Thymus (tissue), 11 donors: Measurements from ENCODE around the gene EDN1. TPM values are rescaled to one million over a fixed set of nuclear protein-coding genes. Genes with fewer than 3 reads are reported as not detected.

Source experiments
- DNase-seq, 9 donors: peaks; one replicate each; pipeline ENCODE4 v3.0.0-alpha.2; 2013; ENCODE audit warnings: low spot score in 9 of 9, low read depth in 6 of 9, missing footprints in 1 of 9
- H3K27ac ChIP-seq, 2 donors: one replicate each; pipeline ENCODE4 v1.5.1; 2013; ENCODE audit warnings: control low read depth in 1 of 2, low read depth in 1 of 2, low read length in 1 of 2, mild to moderate bottlenecking in 1 of 2, moderate library complexity in 1 of 2
- H3K27me3 ChIP-seq, 2 donors: one replicate each; pipeline ENCODE4 v1.5.1; 2013; ENCODE audit warnings: low read length in 1 of 2; ENCODE audit not compliant: control insufficient read depth in 2 of 2, insufficient read depth in 1 of 2
- H3K36me3 ChIP-seq, 2 donors: one replicate each; pipeline ENCODE4 v1.5.1; 2013; ENCODE audit warnings: low read length in 1 of 2, mild to moderate bottlenecking in 1 of 2, moderate library complexity in 1 of 2; ENCODE audit not compliant: control insufficient read depth in 2 of 2, insufficient read depth in 2 of 2
- H3K4me1 ChIP-seq, 2 donors: one replicate each; pipeline ENCODE4 v1.5.1; 2013; ENCODE audit warnings: low read length in 2 of 2; ENCODE audit not compliant: control insufficient read depth in 2 of 2, insufficient read depth in 2 of 2
- H3K4me3 ChIP-seq, 2 donors: one replicate each; pipeline ENCODE4 v1.5.1; 2013; ENCODE audit warnings: low read length in 2 of 2, control low read depth in 1 of 2, mild to moderate bottlenecking in 1 of 2
- H3K9me3 ChIP-seq, 2 donors: one replicate each; pipeline ENCODE4 v1.5.1; 2013; ENCODE audit warnings: low read length in 1 of 2, mild to moderate bottlenecking in 1 of 2; ENCODE audit not compliant: control insufficient read depth in 2 of 2, insufficient read depth in 1 of 2
- WGBS: extraction: QIAGEN DNeasy Blood & Tissue Kit; methylation state at CpG from one replicate; pipeline ENCODE4 v1.1.7; 2013; 5-methylcytosine and 5-hydroxymethylcytosine counted together
- polyA plus RNA-seq: library from polyadenylated mRNA; stranded (reverse); fragments of 200-250 nt; gene quantifications from one replicate; pipeline ENCODE4 v1.2.3, GENCODE V29; 2013
- total RNA-seq: library from RNA; stranded (reverse); fragments of 120-200 nt; gene quantifications from one replicate; pipeline ENCODE4 v1.2.4, GENCODE V29; 2013
- donor health status: healthy.

The EDN1 gene
- total and polyA plus RNA-seq, 2 donors: 1.0 to 14.3 TPM

DNA sequence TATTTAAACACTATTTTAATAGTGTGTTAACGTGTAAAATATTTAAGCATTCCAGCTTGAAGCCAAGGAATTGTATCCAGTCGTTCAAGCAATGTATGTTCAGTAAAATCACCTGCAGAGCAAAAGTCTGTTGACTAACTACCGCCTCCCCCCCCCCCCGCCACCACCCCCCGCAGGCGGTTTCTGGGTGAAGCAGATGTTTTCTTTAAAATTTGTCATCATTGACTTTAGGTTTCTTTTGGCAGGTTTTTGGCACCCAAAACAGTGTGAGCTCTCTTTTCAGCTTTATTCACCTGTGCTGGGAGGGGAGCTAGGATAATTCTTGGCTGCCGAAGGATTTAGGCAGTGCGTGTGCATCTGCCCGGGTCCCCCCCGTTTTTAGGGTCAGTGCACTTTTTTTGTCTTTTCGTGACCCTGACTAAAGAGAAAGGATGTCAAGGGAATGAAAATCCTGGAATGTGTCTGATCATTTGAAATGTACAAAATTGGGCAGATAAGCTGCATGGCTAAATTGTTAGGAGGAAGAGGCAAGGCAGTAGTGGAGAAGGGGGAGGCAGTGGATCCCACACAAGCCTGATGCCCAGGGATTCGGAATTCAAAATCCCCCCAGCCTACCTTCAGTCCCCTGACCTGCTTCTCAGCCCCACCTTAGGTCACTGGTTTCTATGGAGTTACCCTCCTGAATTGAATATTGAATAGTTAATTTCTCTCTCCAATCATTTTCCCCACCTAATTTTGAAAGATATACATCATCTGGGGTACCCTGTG lies 1.1 kb downstream of the EDN1 start:
- Histone ChIP-seq H3K4me1 (peaks cover 0 to 17% of the 10 kb centered on the region in 2 donors), H3K27me3 (peaks cover 26 to 58% of the 10 kb centered on the region in 2 donors), H3K4me3 (no peak overlapping the region), H3K36me3 (no peaks in the 10 kb centered on the region), H3K27ac (no peak overlapping the region), H3K9me3 (no peaks in the 10 kb centered on the region)
- WGBS: 53% methylated on average over 12 of the region's 12 CpGs
- no peak for DNase-seq

GRCh38 chr6:12291839-12292604 lies 1.9 kb downstream of the EDN1 start:
- Histone ChIP-seq H3K4me3 (no peak overlapping the region), H3K27ac (no peak overlapping the region), H3K27me3 (peaks cover 26 to 58% of the 10 kb centered on the region in 2 donors), H3K36me3 (no peaks in the 10 kb centered on the region), H3K9me3 (no peaks in the 10 kb centered on the region), H3K4me1 (peaks cover 0 to 17% of the 10 kb centered on the region in 2 donors)
- DNase-seq: no peak
- WGBS: 57% methylated on average over 15 of the region's 15 CpGs

- peaks cover 26 to 52% of the 10 kb centered on the region in 2 donors for H3K27me3 ChIP-seq
- no peak overlapping the region for H3K27ac ChIP-seq
- H3K9me3 ChIP-seq: no peaks in the 10 kb centered on the region
- H3K36me3 ChIP-seq: no peaks in the 10 kb centered on the region
- DNase-seq: no peak
- H3K4me1 ChIP-seq: peaks cover 0 to 17% of the 10 kb centered on the region in 2 donors
- no peak overlapping the region for H3K4me3 ChIP-seq
- 20% methylated on average over 4 of the region's 4 CpGs for WGBS
Measured at GRCh38 chr6:12293235-12293930, 3.2 kb downstream of the EDN1 start.

GRCh38 chr6:12293931-12294807 lies 4.0 kb downstream of the EDN1 start:
- Histone ChIP-seq H3K9me3 (no peaks in the 10 kb centered on the region), H3K4me3 (no peak overlapping the region), H3K27me3 (peaks cover 25 to 45% of the 10 kb centered on the region in 2 donors), H3K27ac (no peak overlapping the region), H3K4me1 (peaks cover 0 to 17% of the 10 kb centered on the region in 2 donors), H3K36me3 (no peaks in the 10 kb centered on the region)
- DNase-seq: no peak
- WGBS: 87% methylated on average over 7 of the region's 7 CpGs

GRCh38 chr6:12294851-12295536 lies 4.8 kb downstream of the EDN1 start:
- DNase-seq: no peak
- 96% methylated on average over 3 of the region's 3 CpGs for WGBS
- peaks cover 17 to 36% of the 10 kb centered on the region in 2 donors for H3K27me3 ChIP-seq
- H3K36me3 ChIP-seq: no peaks in the 10 kb centered on the region
- H3K9me3 ChIP-seq: no peaks in the 10 kb centered on the region
- no peak overlapping the region for H3K4me3 ChIP-seq
- peaks cover 0 to 12% of the 10 kb centered on the region in 2 donors for H3K4me1 ChIP-seq
- no peak overlapping the region for H3K27ac ChIP-seq

DNA sequence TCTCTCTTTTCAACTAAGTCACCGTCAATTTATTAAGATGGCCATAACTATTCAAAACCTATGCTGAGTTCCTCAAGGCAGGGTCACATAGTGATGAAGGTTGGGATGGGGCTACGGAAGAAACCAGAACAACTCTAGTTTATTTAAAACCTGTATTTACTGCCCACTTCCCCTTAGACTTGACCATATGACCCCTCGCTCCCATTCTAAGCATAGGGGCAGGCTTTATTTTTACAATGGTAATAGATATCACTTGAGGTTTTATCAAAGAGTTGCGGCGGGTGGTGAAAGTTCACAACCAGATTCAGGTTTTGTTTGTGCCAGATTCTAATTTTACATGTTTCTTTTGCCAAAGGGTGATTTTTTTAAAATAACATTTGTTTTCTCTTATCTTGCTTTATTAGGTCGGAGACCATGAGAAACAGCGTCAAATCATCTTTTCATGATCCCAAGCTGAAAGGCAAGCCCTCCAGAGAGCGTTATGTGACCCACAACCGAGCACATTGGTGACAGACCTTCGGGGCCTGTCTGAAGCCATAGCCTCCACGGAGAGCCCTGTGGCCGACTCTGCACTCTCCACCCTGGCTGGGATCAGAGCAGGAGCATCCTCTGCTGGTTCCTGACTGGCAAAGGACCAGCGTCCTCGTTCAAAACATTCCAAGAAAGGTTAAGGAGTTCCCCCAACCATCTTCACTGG lies 5.5 kb downstream of the EDN1 start:
- no peaks in the 10 kb centered on the region for H3K9me3 ChIP-seq
- H3K4me3 ChIP-seq: no peak overlapping the region
- H3K36me3 ChIP-seq: no peaks in the 10 kb centered on the region
- peaks cover 12 to 29% of the 10 kb centered on the region in 2 donors for H3K27me3 ChIP-seq
- H3K27ac ChIP-seq: no peak overlapping the region
- no peak for DNase-seq
- H3K4me1 ChIP-seq: peaks cover 0 to 8% of the 10 kb centered on the region in 2 donors
- WGBS: 92% methylated on average over 14 of the region's 14 CpGs

GRCh38 chr6:12296255-12296573 lies 6.1 kb downstream of the EDN1 start:
- WGBS: 91% methylated on average over 5 of the region's 5 CpGs

GRCh38 chr6:12296604-12297003 lies 6.4 kb downstream of the EDN1 start:
- Histone ChIP-seq H3K4me1 (peaks cover 0 to 4% of the 10 kb centered on the region in 2 donors), H3K9me3 (no peaks in the 10 kb centered on the region), H3K4me3 (no peak overlapping the region), H3K36me3 (no peaks in the 10 kb centered on the region), H3K27ac (no peak overlapping the region), H3K27me3 (peaks cover 7 to 20% of the 10 kb centered on the region in 2 donors)
- WGBS: 98% methylated on average over 3 of the region's 3 CpGs
- DNase-seq: no peak

More at GRCh38 chr6:12296255-12296573, 6.1 kb downstream of the EDN1 start:
- H3K36me3 ChIP-seq: no peaks in the 10 kb centered on the region
- H3K4me1 ChIP-seq: peaks cover 0 to 6% of the 10 kb centered on the region in 2 donors
- H3K27ac ChIP-seq: no peak overlapping the region
- DNase-seq: no peak
- no peak overlapping the region for H3K4me3 ChIP-seq
- H3K27me3 ChIP-seq: peaks cover 9 to 24% of the 10 kb centered on the region in 2 donors
- no peaks in the 10 kb centered on the region for H3K9me3 ChIP-seq
